HFFc6 (cell line): ENCODE results near the gene FGGY. TPM values are rescaled to one million over a fixed set of nuclear protein-coding genes. Genes with fewer than 3 reads are reported as not detected.
A peak's percentile ranks its signal among the peaks of the same experiment; 100 is the strongest.

Experiments used
- DNase-seq: peaks from one replicate; pipeline ENCODE4 v3.0.0-alpha.2; 2018
- H3K27ac Mint-ChIP-seq: 2 replicates; pipeline ENCODE4 v1.8.0; 2020; ENCODE audit warnings: mild to moderate bottlenecking, mixed read lengths
- H3K27me3 Mint-ChIP-seq: 2 replicates; pipeline ENCODE4 v1.8.0; 2021; ENCODE audit warnings: mild to moderate bottlenecking, moderate library complexity, mixed read lengths; ENCODE audit not compliant: insufficient read depth
- H3K36me3 Mint-ChIP-seq: 2 replicates; pipeline ENCODE4 v1.8.0; 2021; ENCODE audit warnings: low read depth, mixed read lengths
- H3K4me1 Mint-ChIP-seq: 2 replicates; pipeline ENCODE4 v1.8.0; 2020; ENCODE audit warnings: low read depth, mixed read lengths
- H3K4me3 Mint-ChIP-seq: 2 replicates; pipeline ENCODE4 v1.8.0; 2020; ENCODE audit warnings: mild to moderate bottlenecking, moderate library complexity, mixed read lengths
- H3K9me3 Mint-ChIP-seq: 2 replicates; pipeline ENCODE4 v1.8.0; 2020; ENCODE audit warnings: mild to moderate bottlenecking, mixed read lengths
- total RNA-seq, 6 experiments: library from RNA; stranded (reverse); fragmentation: NEBNext Ultra II Directional; extraction: Animal tissue kit (Norgen Biotek cat#: 25700); gene quantifications; 2 replicates in 1 of 6; 3 replicates in 5 of 6; pipeline ENCODE4 v1.2.3, GENCODE V29; 2021
- TF ChIP-seq, protein P1 (sequence below): fragments of 200-600 bp; sonication (generic); IDR thresholded peaks from 2 replicates; pipeline ENCODE4 v1.5.0; 2021; ENCODE audit warnings: antibody characterized with exemption, mild to moderate bottlenecking

The FGGY gene
- total RNA-seq, 6 experiments from 2014 or later, result 16.4 to 20.1 (median 18.7) TPM

DNA sequence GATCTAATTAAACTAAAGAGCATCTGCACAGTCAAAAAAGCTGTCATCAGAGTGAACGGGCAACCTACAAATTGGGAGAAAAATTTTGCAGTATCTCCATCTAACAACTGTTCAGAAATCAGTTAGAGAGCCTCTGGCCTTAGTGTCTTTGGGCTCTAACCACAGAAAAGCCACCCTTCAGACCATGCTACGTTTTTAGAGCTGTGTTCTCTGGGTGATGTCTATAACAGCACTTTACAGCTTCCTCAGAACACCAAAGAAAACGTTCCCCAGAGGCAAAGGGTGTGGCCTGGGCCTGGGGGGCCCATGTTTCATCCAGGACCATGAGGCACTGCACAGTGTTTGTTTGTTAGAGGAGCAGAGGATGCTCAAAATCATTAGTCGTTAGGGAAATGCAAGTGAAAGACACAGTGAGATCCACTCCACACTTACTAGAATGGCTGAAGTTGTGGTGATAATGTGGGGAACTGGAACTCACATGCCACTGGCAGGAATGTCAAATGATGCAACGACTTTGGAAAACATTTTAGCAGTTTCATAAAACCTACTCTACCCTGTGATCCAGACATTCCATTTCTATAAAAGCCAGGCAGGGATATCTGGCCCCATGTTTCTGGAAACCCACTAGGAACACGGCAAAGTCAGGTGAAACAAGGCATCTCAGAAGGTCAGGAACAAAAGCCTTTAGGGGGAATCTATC, 267.4 kb downstream of the FGGY start:
- TF ChIP-seq, protein P1, sequence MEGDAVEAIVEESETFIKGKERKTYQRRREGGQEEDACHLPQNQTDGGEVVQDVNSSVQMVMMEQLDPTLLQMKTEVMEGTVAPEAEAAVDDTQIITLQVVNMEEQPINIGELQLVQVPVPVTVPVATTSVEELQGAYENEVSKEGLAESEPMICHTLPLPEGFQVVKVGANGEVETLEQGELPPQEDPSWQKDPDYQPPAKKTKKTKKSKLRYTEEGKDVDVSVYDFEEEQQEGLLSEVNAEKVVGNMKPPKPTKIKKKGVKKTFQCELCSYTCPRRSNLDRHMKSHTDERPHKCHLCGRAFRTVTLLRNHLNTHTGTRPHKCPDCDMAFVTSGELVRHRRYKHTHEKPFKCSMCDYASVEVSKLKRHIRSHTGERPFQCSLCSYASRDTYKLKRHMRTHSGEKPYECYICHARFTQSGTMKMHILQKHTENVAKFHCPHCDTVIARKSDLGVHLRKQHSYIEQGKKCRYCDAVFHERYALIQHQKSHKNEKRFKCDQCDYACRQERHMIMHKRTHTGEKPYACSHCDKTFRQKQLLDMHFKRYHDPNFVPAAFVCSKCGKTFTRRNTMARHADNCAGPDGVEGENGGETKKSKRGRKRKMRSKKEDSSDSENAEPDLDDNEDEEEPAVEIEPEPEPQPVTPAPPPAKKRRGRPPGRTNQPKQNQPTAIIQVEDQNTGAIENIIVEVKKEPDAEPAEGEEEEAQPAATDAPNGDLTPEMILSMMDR, result no peak
- H3K36me3 Mint-ChIP-seq, result peaks cover 7% of the 10 kb centered on the region
- DNase-seq, result no peak
- no peak overlapping the region for H3K4me3 Mint-ChIP-seq
- no peak overlapping the region; the same call in 1 of the 2 replicates for H3K27ac Mint-ChIP-seq
- no peaks in the 10 kb centered on the region; the same call in 1 of the 2 replicates for H3K9me3 Mint-ChIP-seq
- peaks cover 28% of the 10 kb centered on the region for H3K4me1 Mint-ChIP-seq
- no peaks in the 10 kb centered on the region; the same call in 1 of the 2 replicates for H3K27me3 Mint-ChIP-seq

DNA sequence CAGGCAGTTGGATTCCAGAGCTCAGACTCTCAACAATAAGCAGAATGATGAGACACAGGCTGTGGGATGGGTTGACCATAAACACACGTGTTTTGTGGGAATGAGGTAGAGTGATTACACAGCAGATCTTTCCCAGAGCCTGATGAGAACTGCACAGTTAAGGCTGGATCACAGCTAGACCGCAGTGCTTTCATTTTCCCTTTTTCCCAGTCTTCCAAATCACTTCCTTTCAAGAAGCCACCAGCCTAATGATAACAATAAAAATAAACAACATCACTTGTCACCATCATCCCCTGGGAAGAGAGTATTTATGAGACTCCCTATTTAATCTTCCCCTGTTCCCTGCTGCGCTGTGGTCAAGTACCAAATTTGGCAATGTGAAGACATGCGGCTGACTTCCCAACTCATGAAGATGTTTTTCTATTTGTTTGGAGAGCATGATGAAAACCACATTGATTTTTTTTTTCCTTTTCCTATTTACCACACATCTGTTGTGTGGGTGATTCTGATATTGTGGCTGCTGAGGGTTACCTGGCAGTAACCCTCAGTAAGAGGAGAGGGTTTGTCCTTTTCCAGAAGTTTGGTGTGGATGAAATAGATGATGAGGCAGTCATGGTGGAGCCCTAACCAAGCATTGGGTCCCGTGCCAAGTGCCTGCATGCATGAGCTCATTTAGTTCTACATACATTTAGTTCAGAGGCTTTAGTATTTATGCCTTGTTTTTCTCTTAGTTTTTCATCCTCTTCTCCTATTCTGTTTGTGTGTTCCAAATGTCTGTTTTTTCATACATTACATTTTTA, 268.9 kb downstream of the FGGY start:
- peak overlapping the region; percentile 63 for H3K27ac Mint-ChIP-seq
- TF ChIP-seq, protein P1, result no peak
- H3K4me1 Mint-ChIP-seq, result peaks cover 25% of the 10 kb centered on the region
- peak overlapping the region; percentile 60 for H3K4me3 Mint-ChIP-seq
- H3K27me3 Mint-ChIP-seq, result no peaks in the 10 kb centered on the region; the same call in 1 of the 2 replicates
- no peaks in the 10 kb centered on the region for H3K9me3 Mint-ChIP-seq
- no peaks in the 10 kb centered on the region for H3K36me3 Mint-ChIP-seq
- peak; percentile 70 for DNase-seq

DNA sequence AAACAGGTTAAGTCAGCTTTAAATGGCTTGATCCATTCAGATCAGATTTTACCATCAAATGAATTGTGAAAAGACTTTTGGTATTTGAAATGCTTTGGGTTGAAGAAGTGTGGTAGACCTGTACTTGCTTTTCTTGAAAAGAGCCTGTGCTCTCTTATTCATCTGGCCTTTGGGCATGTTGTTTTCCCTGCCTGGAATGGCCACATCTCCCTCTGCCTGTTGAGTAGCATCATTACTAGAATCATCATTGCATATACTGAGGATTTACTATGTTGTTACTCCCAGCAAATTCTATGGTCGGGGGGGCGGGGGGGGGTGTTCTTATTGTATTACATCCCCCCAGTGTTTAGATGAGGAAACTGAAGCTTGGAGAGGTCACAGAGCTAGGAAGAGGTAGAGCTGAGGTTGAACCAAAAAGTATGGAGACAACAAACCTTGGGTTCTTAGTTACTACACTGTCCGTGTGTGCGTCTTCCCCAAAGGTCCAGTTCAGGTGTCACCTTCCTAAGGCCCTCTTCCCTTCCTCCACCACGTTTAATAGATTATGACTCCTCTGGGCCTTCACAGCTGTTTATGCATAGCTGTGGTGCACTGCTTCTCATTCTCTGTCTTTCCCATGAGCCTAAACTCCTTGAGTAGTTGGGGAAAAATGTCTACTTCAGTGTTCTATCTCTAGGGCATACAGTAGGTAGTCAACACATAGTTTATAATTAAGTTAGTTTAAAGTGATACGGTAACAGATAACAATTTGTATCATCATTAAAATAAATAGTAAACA, 271.5 kb downstream of the FGGY start:
- Mint-ChIP-seq H3K4me3 (no peak overlapping the region), H3K27ac (no peak overlapping the region), H3K4me1 (peaks cover 28% of the 10 kb centered on the region), H3K36me3 (no peaks in the 10 kb centered on the region), H3K27me3 (no peaks in the 10 kb centered on the region), H3K9me3 (no peaks in the 10 kb centered on the region)
- DNase-seq, result peak; percentile 43
- TF ChIP-seq, protein P1, result peak; percentile 66

DNA sequence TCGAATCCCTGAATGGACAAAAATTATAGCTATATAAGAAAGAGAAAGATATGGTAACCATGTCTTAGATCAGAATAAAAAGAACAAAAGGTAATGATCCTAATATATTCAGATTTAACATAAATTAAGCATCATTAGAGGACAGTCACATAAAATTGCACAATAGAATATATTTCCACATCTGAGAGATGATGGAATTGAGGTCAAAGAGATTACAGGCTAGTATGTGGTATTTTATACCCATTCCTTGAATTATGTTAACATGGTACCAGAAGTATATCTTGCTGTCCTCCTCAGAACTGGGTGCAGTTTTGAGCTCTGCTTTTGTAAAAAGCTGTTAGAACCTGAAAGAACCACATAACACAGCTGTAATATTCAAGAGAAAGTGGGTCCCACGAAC, 272.3 kb downstream of the FGGY start:
- no peaks in the 10 kb centered on the region for H3K27me3 Mint-ChIP-seq
- TF ChIP-seq, protein P1, result no peak
- no peak overlapping the region for H3K4me3 Mint-ChIP-seq
- H3K4me1 Mint-ChIP-seq, result peaks cover 31% of the 10 kb centered on the region
- no peak for DNase-seq
- peaks cover 5% of the 10 kb centered on the region for H3K9me3 Mint-ChIP-seq
- H3K36me3 Mint-ChIP-seq, result peaks cover 6% of the 10 kb centered on the region
- H3K27ac Mint-ChIP-seq, result no peak overlapping the region

DNA sequence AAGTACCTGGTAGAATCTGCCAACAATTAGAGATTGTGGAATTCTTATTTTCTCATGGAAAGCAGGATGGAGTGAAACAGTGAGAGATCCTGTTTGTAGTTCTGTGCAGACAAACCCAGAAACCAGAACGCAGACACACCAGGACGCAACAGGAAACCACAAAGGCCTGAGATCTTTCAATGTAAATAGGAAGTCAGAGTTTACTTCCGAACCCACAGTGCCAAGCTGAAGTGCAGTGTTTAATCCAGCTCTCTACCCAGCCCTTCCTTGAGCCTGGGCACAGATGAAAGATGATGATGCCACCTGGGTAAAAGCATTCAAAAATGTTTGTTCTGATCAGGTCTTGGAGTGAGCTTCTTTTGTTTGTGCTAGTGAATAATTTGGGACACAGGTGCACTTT, 273.6 kb downstream of the FGGY start:
- Mint-ChIP-seq H3K36me3 (peaks cover 7% of the 10 kb centered on the region), H3K27ac (no peak overlapping the region), H3K9me3 (peaks cover 6% of the 10 kb centered on the region), H3K4me1 (peaks cover 23% of the 10 kb centered on the region), H3K27me3 (no peaks in the 10 kb centered on the region), H3K4me3 (no peak overlapping the region)
- DNase-seq, result no peak
- TF ChIP-seq, protein P1, result no peak
